SK-N-SH (cell line): ENCODE data around the gene CACNB3. TPM values are rescaled to one million over a fixed set of nuclear protein-coding genes. Genes with fewer than 3 reads are reported as not detected.

Experiments used
- CTCF ChIA-PET: fragments of 300-600, 350-600 bp; formaldehyde crosslinking; extraction: SDS; loops from one replicate; lab custom pipeline; 2021; lab: Yijun Ruan, JAX
- POLR2A ChIA-PET: fragments of 350-600 bp; sonication (Branson Sonifier 250); formaldehyde crosslinking; extraction: SDS; loops from one replicate; lab custom pipeline; 2020; ENCODE audit warnings: antibody characterized with exemption, inconsistent platforms; lab: Yijun Ruan, JAX
- DNase-seq: peaks from one replicate; pipeline ENCODE4 v3.0.0; 2012
- H2AFZ ChIP-seq: fragments of 200-600 bp; sonication (generic); 2 replicates; pipeline ENCODE4 v1.8.1; 2016; ENCODE audit warnings: antibody characterized with exemption, mild to moderate bottlenecking, low read depth
- H3F3A ChIP-seq: fragments of 200-600 bp; sonication (generic); replicated peaks from 2 replicates; pipeline ENCODE3; 2016; ENCODE audit warnings: antibody characterized with exemption, mild to moderate bottlenecking; ENCODE audit not compliant: insufficient read depth
- H3K27ac ChIP-seq, 2 experiments: fragments of 200-500 bp in 1 of 2; fragments of 200-600 bp in 1 of 2; sonication (Bioruptor generic) in 1 of 2; sonication (generic), shearing (Covaris generic) in 1 of 2; 2 replicates each; pipeline versions ENCODE4 v1.5.1 to v1.6.1; 2014 to 2016; ENCODE audit warnings: low read depth in 2 of 2, inconsistent platforms in 1 of 2, low read length in 1 of 2, mild to moderate bottlenecking in 1 of 2, mixed read lengths in 1 of 2
- H3K27me3 ChIP-seq: fragments of 200-600 bp; sonication (generic), shearing (Covaris generic); 2 replicates; pipeline ENCODE4 v1.6.1; 2016; ENCODE audit warnings: mixed run types; ENCODE audit not compliant: insufficient read depth
- H3K36me3 ChIP-seq, 2 experiments: fragments of 200-500 bp in 1 of 2; fragments of 200-600 bp in 1 of 2; sonication (Bioruptor generic) in 1 of 2; sonication (generic) in 1 of 2; replicated peaks in 1 of 2; 2 replicates each; pipeline versions ENCODE3 to v1.5.1; 2014 to 2016; ENCODE audit warnings: low read length in 1 of 2, mild to moderate bottlenecking in 1 of 2; ENCODE audit not compliant: insufficient read depth in 2 of 2, control insufficient read depth in 1 of 2
- H3K4me1 ChIP-seq, 2 experiments: fragments of 200-500 bp in 1 of 2; fragments of 200-600 bp in 1 of 2; sonication (Bioruptor generic) in 1 of 2; sonication (generic), shearing (Covaris generic) in 1 of 2; 2 replicates each; pipeline versions ENCODE4 v1.5.1 to v1.6.1; 2014 to 2016; ENCODE audit warnings: low read depth in 1 of 2, low read length in 1 of 2, mixed run types in 1 of 2; ENCODE audit not compliant: insufficient read depth in 2 of 2, control insufficient read depth in 1 of 2
- H3K4me2 ChIP-seq: fragments of 200-600 bp; sonication (generic), shearing (Covaris generic); 2 replicates; pipeline ENCODE4 v1.6.1; 2017; ENCODE audit warnings: mixed run types
- H3K4me3 ChIP-seq, 2 experiments: fragments of 200-500 bp in 1 of 2; fragments of 200-600 bp in 1 of 2; sonication (Bioruptor generic) in 1 of 2; sonication (generic), shearing (Covaris generic) in 1 of 2; 2 replicates each; pipeline versions ENCODE4 v1.5.1 to v1.8.1; 2014 to 2016; ENCODE audit warnings: low read depth in 2 of 2, inconsistent platforms in 1 of 2, low read length in 1 of 2, mild to moderate bottlenecking in 1 of 2, mixed read lengths in 1 of 2, moderate library complexity in 1 of 2
- H3K79me2 ChIP-seq: fragments of 200-600 bp; sonication (generic); 2 replicates; pipeline ENCODE4 v1.8.1; 2017; ENCODE audit warnings: mild to moderate bottlenecking; ENCODE audit not compliant: insufficient read depth
- H3K9ac ChIP-seq: fragments of 200-600 bp; sonication (generic); 2 replicates; pipeline ENCODE4 v1.6.1; 2017; ENCODE audit warnings: mixed run types
- H3K9me2 ChIP-seq: fragments of 200-600 bp; sonication (generic); 2 replicates; pipeline ENCODE4 v1.6.1; 2017; ENCODE audit warnings: mixed run types
- H3K9me3 ChIP-seq: fragments of 200-600 bp; sonication (generic); 2 replicates; pipeline ENCODE4 v1.6.1; 2017; ENCODE audit warnings: mixed run types, mild to moderate bottlenecking, moderate library complexity
- H4K20me1 ChIP-seq: fragments of 200-600 bp; sonication (generic); 2 replicates; pipeline ENCODE4 v1.6.1; 2017; ENCODE audit warnings: mild to moderate bottlenecking, mixed run types; ENCODE audit not compliant: insufficient read depth
- FOSL2 ChIP-seq: IDR thresholded peaks from 2 replicates; pipeline ENCODE4 v1.4.0; 2012; ENCODE audit warnings: low read depth, mild to moderate bottlenecking, moderate library complexity, borderline replicate concordance
- GABPA ChIP-seq: IDR thresholded peaks from 2 replicates; pipeline ENCODE4 v1.4.0; 2012; ENCODE audit warnings: low read depth, mild to moderate bottlenecking
- GATA2 ChIP-seq: sonication (generic); formaldehyde crosslinking; IDR thresholded peaks from 2 replicates; pipeline ENCODE4 v1.5.0; 2020; ENCODE audit warnings: mild to moderate bottlenecking, missing genetic modification reagents
- IRF3 ChIP-seq: fragments of 150-350 bp; IDR thresholded peaks from 2 replicates; pipeline ENCODE4 v1.6.1; 2016; ENCODE audit warnings: mild to moderate bottlenecking, low read depth, low read length
- MEF2A ChIP-seq: IDR thresholded peaks from 2 replicates; pipeline ENCODE4 v1.4.0; 2012; ENCODE audit warnings: low read depth, borderline replicate concordance
- NFIC ChIP-seq: IDR thresholded peaks from 2 replicates; pipeline ENCODE4 v1.4.0; 2012; ENCODE audit warnings: borderline replicate concordance
- PBX3 ChIP-seq: IDR thresholded peaks from 2 replicates; pipeline ENCODE4; 2012
- POLR2AphosphoS5 ChIP-seq: IDR thresholded peaks from 2 replicates; pipeline ENCODE4 v1.6.1; 2012; ENCODE audit warnings: low read depth, low read length
- RAD21 ChIP-seq: IDR thresholded peaks from 2 replicates; pipeline ENCODE4 v1.6.1; 2012; ENCODE audit warnings: mild to moderate bottlenecking, low read length
- RCOR1 ChIP-seq: fragments of 150-350 bp; IDR thresholded peaks from 2 replicates; pipeline ENCODE4 v1.6.1; 2017; ENCODE audit warnings: antibody characterized with exemption, low read length
- RFX5 ChIP-seq: IDR thresholded peaks from 2 replicates; pipeline ENCODE4 v1.6.1; 2012; ENCODE audit warnings: mild to moderate bottlenecking, improper control_type of control experiment, low read length
- TAF1 ChIP-seq: IDR thresholded peaks from 2 replicates; pipeline ENCODE4 v1.6.1; 2012; ENCODE audit warnings: low read depth, mild to moderate bottlenecking, low read length, moderate library complexity, borderline replicate concordance
- TCF12 ChIP-seq: IDR thresholded peaks from 2 replicates; pipeline ENCODE4 v1.4.0; 2012
- TEAD4 ChIP-seq: IDR thresholded peaks from 2 replicates; pipeline ENCODE4 v1.4.0; 2012; ENCODE audit warnings: mild to moderate bottlenecking, borderline replicate concordance; ENCODE audit not compliant: insufficient read depth
- USF1 ChIP-seq: IDR thresholded peaks from 2 replicates; pipeline ENCODE4 v1.4.0; 2012; ENCODE audit warnings: low read depth, borderline replicate concordance
- USF2 ChIP-seq: fragments of 150-350 bp; IDR thresholded peaks from 2 replicates; pipeline ENCODE4 v1.6.1; 2017; ENCODE audit warnings: antibody characterized with exemption, low read length, low read depth, borderline replicate concordance
- WGBS: methylation state at CpG from one replicate; pipeline ENCODE4 v1.1.6; 2017; ENCODE audit warnings: low lambda C conversion rate; 5-methylcytosine and 5-hydroxymethylcytosine counted together
- polyA plus RNA-seq, 3 experiments: library from polyadenylated mRNA; depleted of rRNA; stranded (reverse); fragments of >200 nt; gene quantifications; 2 replicates each; pipeline ENCODE4 v1.2.3, GENCODE V29; 2012

Gene CACNB3
- polyA plus RNA-seq, 1 of the 3 experiments (the other 2 are of a cell fraction), result 34.6 TPM

GRCh38 chr12:48800971-48801370, 17.3 kb upstream of the CACNB3 start:
- H3K4me1 ChIP-seq, result no peaks in the 10 kb centered on the region; a peak in 1 of 4 replicates
- no peaks in the 10 kb centered on the region for H3K9me3 ChIP-seq
- no peak for DNase-seq
- H3K36me3 ChIP-seq, result no peaks in the 10 kb centered on the region
- H3K4me3 ChIP-seq, result no peak overlapping the region
- peaks cover 11% of the 10 kb centered on the region for H3F3A ChIP-seq
- H3K4me2 ChIP-seq, result no peak overlapping the region
- no peak overlapping the region for H2AFZ ChIP-seq
- no peaks in the 10 kb centered on the region for H3K9me2 ChIP-seq
- no peak for TF ChIP-seq RCOR1
- no peak for TF ChIP-seq FOSL2
- TF ChIP-seq GABPA, result no peak
- TF ChIP-seq MEF2A, result no peak
- no peak for TF ChIP-seq IRF3
- TF ChIP-seq TEAD4, result no peak
- TF ChIP-seq POLR2AphosphoS5, result no peak
- no peak for TF ChIP-seq PBX3
- TF ChIP-seq USF1, result no peak
- no peak for TF ChIP-seq TCF12
- no peak for TF ChIP-seq GATA2 (CRISPR knock-in tag)
- no peak overlapping the region for H3K9ac ChIP-seq
- POLR2A ChIA-PET, result no interaction called here
- WGBS, result 66% methylated on average over 12 of the region's 14 CpGs
- H3K27ac ChIP-seq, result no peak overlapping the region
- no peaks in the 10 kb centered on the region for H3K27me3 ChIP-seq
- H3K79me2 ChIP-seq, result no peaks in the 10 kb centered on the region
- CTCF ChIA-PET, result interaction anchor here (11.9 to 15.6 kb wide), 2 partner anchors 13 to 45 kb away, joined by 118 to 234 read pairs; no protein-coding TSS in a partner anchor
- H4K20me1 ChIP-seq, result no peaks in the 10 kb centered on the region

- 41% methylated on average over 1 of the region's 1 CpG for WGBS
- ChIA-PET CTCF (interaction anchor here (11.9 to 15.6 kb wide), 2 partner anchors 10 to 48 kb away, joined by 118 to 234 read pairs; no protein-coding TSS in a partner anchor), POLR2A (no interaction called here)
- Histone ChIP-seq H3K4me2 (no peak overlapping the region), H3K36me3 (no peaks in the 10 kb centered on the region), H3K79me2 (no peaks in the 10 kb centered on the region), H3K4me3 (no peak overlapping the region), H2AFZ (no peak overlapping the region), H3K9me2 (no peaks in the 10 kb centered on the region), H3K4me1 (no peaks in the 10 kb centered on the region), H3K27ac (no peak overlapping the region), H3K27me3 (no peaks in the 10 kb centered on the region), H3F3A (peaks cover 11% of the 10 kb centered on the region), H4K20me1 (no peaks in the 10 kb centered on the region), H3K9ac (no peak overlapping the region), H3K9me3 (no peaks in the 10 kb centered on the region)
- no peak for DNase-seq
- TF ChIP-seq USF1 (no peak), RFX5 (no peak), POLR2AphosphoS5 (no peak), RAD21 (no peak), USF2 (no peak), GATA2 (CRISPR knock-in tag) (no peak), TCF12 (no peak), TAF1 (no peak), TEAD4 (no peak), NFIC (no peak)
These were observed 14.6 kb upstream of the CACNB3 start for GRCh38 chr12:48803675-48804074.
